Sigmoid colon (tissue), 4 donors: Measurements from ENCODE around the gene HMGN3.

Source experiments
- EP300 ChIP-seq, 4 donors: sonication (generic); formaldehyde crosslinking; IDR thresholded peaks; one replicate each; pipeline ENCODE4 v1.6.1; 2017; ENCODE audit warnings: antibody characterized with exemption in 4 of 4
- TF ChIP-seq, protein P1 (sequence below), 4 experiments: fragments of 450-650 bp in 3 of 4; fragments of 200-600 bp in 1 of 4; IDR thresholded peaks; one replicate each; pipeline ENCODE4 v1.5.1; 2016 to 2019; ENCODE audit warnings: antibody characterized with exemption in 4 of 4, mild to moderate bottlenecking in 3 of 4, moderate library complexity in 2 of 4

DNA sequence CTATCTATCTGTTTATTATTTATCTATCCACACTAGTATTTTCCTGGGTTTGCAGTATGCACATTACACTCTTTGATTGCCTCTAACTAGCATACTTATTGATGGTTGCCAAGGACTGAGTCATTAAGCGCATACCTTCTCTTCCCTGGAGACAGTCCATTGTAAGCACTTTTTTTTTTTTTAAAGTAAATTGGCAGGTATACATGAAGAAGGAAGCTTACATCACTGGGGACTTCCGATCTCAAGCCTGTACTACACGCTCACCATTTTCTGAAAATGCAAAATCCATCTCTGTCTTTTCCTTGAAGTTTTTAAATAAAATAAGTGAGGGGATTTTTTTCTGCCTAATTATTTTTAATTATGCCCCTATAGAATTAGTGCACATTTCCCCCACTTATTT is 63.5 kb downstream of the HMGN3 start:
- TF ChIP-seq, protein P1, sequence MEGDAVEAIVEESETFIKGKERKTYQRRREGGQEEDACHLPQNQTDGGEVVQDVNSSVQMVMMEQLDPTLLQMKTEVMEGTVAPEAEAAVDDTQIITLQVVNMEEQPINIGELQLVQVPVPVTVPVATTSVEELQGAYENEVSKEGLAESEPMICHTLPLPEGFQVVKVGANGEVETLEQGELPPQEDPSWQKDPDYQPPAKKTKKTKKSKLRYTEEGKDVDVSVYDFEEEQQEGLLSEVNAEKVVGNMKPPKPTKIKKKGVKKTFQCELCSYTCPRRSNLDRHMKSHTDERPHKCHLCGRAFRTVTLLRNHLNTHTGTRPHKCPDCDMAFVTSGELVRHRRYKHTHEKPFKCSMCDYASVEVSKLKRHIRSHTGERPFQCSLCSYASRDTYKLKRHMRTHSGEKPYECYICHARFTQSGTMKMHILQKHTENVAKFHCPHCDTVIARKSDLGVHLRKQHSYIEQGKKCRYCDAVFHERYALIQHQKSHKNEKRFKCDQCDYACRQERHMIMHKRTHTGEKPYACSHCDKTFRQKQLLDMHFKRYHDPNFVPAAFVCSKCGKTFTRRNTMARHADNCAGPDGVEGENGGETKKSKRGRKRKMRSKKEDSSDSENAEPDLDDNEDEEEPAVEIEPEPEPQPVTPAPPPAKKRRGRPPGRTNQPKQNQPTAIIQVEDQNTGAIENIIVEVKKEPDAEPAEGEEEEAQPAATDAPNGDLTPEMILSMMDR (IDR thresholded peaks at IDR 0.05) = no peak
- no peak for TF ChIP-seq EP300 (IDR thresholded peaks at IDR 0.05)
